HG03521 (cell line): ENCODE results near the gene TOLLIP.
"Not testable (repeated sequence)": the region's sequence is repeated elsewhere in the genome, so short reads cannot be mapped to it uniquely, and the experiment has no call there.

ENCODE experiments used
- ATAC-seq: cut with Tn5 transposase; IDR thresholded peaks from one replicate; pipeline ENCODE4 v1.9.1; 2021; ENCODE audit warnings: mild to moderate bottlenecking, moderate library complexity; ENCODE audit not compliant: unreplicated experiment

Gene TOLLIP

GRCh38 chr11:1309498-1310317, at the start of gene TOLLIP:
TOLLIP (minus strand) TSS chr11:1309632; CDS start chr11:1309498, 134 bp downstream.
- peak; percentile 74 for ATAC-seq

GRCh38 chr11:1358931-1359330, 49.5 kb upstream of the TOLLIP start:
- not testable (repeated sequence) for ATAC-seq

GRCh38 chr11:1358286-1358685, 48.9 kb upstream of the TOLLIP start:
- ATAC-seq: no peak

- ATAC-seq: no peak
These were observed 47.1 kb upstream of the TOLLIP start for GRCh38 chr11:1356478-1356960.

GRCh38 chr11:1356007-1356435, 46.6 kb upstream of the TOLLIP start:
- no peak for ATAC-seq

- ATAC-seq: no peak
These were observed 44.9 kb upstream of the TOLLIP start for GRCh38 chr11:1354125-1354938.

GRCh38 chr11:1353383-1354124, 44.1 kb upstream of the TOLLIP start:
- ATAC-seq: no peak

- no peak for ATAC-seq
These were observed 43.4 kb upstream of the TOLLIP start for GRCh38 chr11:1352696-1353382.

- no peak for ATAC-seq
These were observed 42.0 kb upstream of the TOLLIP start for GRCh38 chr11:1351278-1351937.

GRCh38 chr11:1350086-1350725, 40.8 kb upstream of the TOLLIP start:
- ATAC-seq: no peak

- ATAC-seq: no peak
These were observed 40.1 kb upstream of the TOLLIP start for GRCh38 chr11:1349327-1350041.

GRCh38 chr11:1348796-1349326, 39.4 kb upstream of the TOLLIP start:
- ATAC-seq: no peak

- ATAC-seq: no peak
These were observed 38.8 kb upstream of the TOLLIP start for GRCh38 chr11:1348146-1348795.

- ATAC-seq: not testable (repeated sequence)
These were observed 38.1 kb upstream of the TOLLIP start for GRCh38 chr11:1347411-1347999.

GRCh38 chr11:1346669-1347390, 37.4 kb upstream of the TOLLIP start:
- ATAC-seq: no peak

- ATAC-seq: no peak
These were observed 36.5 kb upstream of the TOLLIP start for GRCh38 chr11:1345737-1346513.
